Fibroblast of the aortic adventitia (primary cell): Measurements from ENCODE around the gene CCNL2. TPM values are rescaled to one million over a fixed set of nuclear protein-coding genes. Genes with fewer than 3 reads are reported as not detected.
A peak's percentile ranks its signal among the peaks of the same experiment; 100 is the strongest.
"Not testable (repeated sequence)": the region's sequence is repeated elsewhere in the genome, so short reads cannot be mapped to it uniquely, and the experiment has no call there.

Source experiments
- DNase-seq: peaks from one replicate; pipeline ENCODE4 v3.0.0-alpha.2; 2010; ENCODE audit warnings: low read depth
- H3K4me3 ChIP-seq: 2 replicates; pipeline ENCODE4 v1.5.1; 2011; ENCODE audit warnings: low read depth, mild to moderate bottlenecking, control low read depth, low read length, moderate library complexity
- CTCF ChIP-seq: IDR thresholded peaks from 2 replicates; pipeline ENCODE4 v1.5.1; 2011; ENCODE audit warnings: mild to moderate bottlenecking, low read length, control low read depth, inconsistent platforms; ENCODE audit not compliant: insufficient read depth
- total RNA-seq: library from RNA; depleted of rRNA; stranded (reverse); fragments of >200 nt; gene quantifications from 2 replicates; pipeline ENCODE4 v1.2.3, GENCODE V29; 2012; ENCODE audit warnings: low replicate concordance

Gene CCNL2
- total RNA-seq, 1 donor: 102 TPM

GRCh38 chr1:1406821-1407635 lies 7.9 kb upstream of the CCNL2 start, which contains the start of gene MRPL20:
MRPL20 (minus strand) TSS chr1:1407293; CDS start chr1:1407217, 76 bp downstream.
- peak within 1 kb of the TSS; percentile 82 for H3K4me3 ChIP-seq
- peak; percentile 83 for DNase-seq
- no peak for TF ChIP-seq CTCF

- peak overlapping the region; percentile 82 for H3K4me3 ChIP-seq
- DNase-seq: no peak
- no peak for TF ChIP-seq CTCF
These were observed 7.1 kb upstream of the CCNL2 start for GRCh38 chr1:1406101-1406820.

DNA sequence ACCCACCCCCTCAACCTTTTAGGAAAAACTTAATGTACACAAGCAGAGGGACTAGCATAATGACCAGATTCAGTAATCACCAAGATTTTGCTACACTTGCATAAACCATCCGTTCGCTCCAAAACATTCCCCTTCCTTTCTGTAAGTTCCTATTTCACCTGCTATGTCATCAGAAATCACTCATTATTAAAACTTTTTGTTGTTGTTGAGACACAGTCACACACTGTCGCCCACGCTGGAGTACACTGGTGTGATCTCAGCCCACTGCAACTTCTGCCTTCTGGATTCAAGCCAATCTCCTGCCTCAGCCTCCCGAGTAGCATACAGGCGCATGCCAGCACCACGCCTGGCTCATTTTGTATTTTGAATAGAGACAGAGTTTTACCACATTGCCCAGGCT lies 4.5 kb upstream of the CCNL2 start:
- no peak for DNase-seq
- no peak for TF ChIP-seq CTCF
- H3K4me3 ChIP-seq: no peak overlapping the region

- not testable (repeated sequence) for H3K4me3 ChIP-seq, DNase-seq
These were observed 3.8 kb upstream of the CCNL2 start for GRCh38 chr1:1402901-1403392.

DNA sequence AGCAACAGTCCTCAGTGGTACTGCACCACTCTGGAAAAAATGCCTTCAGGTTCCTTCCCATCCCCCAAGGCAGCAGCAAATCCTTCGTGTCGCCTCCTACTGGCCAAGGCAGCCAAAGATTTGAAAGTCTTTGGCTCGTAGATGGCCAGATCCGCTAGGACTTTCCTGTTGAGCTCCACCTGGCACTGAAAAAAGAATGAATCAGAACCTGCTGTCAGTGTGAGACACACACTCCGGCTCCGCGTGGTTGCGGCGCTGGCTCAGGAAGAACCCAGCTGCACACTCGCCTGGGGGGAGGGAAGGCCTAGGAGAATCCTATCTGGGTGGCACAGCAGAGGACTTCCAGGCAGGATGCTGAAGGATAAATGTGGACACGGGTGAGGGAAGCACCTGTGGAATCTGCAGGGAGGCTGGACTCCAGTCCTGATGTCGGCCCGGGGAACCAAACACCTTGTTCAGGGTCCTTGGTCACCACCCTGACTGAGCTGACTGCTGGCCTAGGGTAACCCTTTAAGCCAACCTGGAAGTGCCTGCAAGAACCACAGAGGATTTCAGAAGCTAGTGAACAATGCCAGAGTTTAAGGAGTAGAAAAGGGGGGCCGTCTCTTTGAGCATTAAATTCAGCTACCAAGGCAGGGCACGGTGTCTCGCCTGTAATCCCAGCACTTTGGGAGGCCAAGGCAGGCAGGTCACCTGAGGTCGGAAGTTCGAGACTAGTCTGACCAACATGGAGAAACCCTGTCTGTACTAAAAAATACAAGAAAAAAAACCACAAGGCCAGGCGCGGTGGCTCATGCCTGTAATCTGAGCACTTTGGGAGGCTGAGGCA lies 3.2 kb upstream of the CCNL2 start:
- peak; percentile 70 for DNase-seq
- H3K4me3 ChIP-seq: no peak overlapping the region
- TF ChIP-seq CTCF: peak; percentile 73

- DNase-seq: no peak
- H3K4me3 ChIP-seq: peak overlapping the region; percentile 13
- no peak for TF ChIP-seq CTCF
These were observed 2.4 kb upstream of the CCNL2 start for GRCh38 chr1:1401457-1402010.
